Fibroblast of villous mesenchyme (primary cell): ENCODE data around the gene NME4. TPM values are rescaled to one million over a fixed set of nuclear protein-coding genes. Genes with fewer than 3 reads are reported as not detected.
"Not testable (repeated sequence)": the region's sequence is repeated elsewhere in the genome, so short reads cannot be mapped to it uniquely, and the experiment has no call there.

Source experiments
- DNase-seq: peaks from one replicate; pipeline ENCODE4 v3.0.0-alpha.2; 2010; ENCODE audit warnings: low read depth
- H3K4me3 ChIP-seq: 2 replicates; pipeline ENCODE4 v1.5.1; 2011; ENCODE audit warnings: low read depth, mild to moderate bottlenecking, low read length
- total RNA-seq: library from RNA; depleted of rRNA; stranded (reverse); fragments of >200 nt; gene quantifications from 2 replicates; pipeline ENCODE4 v1.2.3, GENCODE V29; 2012
- TF ChIP-seq, protein P1 (sequence below): IDR thresholded peaks from 2 replicates; pipeline ENCODE4 v1.5.1; 2012; ENCODE audit warnings: low read depth, mild to moderate bottlenecking, low read length; ENCODE audit not compliant: insufficient read depth

Gene NME4
- total RNA-seq: 126 TPM in 2 replicates

DNA sequence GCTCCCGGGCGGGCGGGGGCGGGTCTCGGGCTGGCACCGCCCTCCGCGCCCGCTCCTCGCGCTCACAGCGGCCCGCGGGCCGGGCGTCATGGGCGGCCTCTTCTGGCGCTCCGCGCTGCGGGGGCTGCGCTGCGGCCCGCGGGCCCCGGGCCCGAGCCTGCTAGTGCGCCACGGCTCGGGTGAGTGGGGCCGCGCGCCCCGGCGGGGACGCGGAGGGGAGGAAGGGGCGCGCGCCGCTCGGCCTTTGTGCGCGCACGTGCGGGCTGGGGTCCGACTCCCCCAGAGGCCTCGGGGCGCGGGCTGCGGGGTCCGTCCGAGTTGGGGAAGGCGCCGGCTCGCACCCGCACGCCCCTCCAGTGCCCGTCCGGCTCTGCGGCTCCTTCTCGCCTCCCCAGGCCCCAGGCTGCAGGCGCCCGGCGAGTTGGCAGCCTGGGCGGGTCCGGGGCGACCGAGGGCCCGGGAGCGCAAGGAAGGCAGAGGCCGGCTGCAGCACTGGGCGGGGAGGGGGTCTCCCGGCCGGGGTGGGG is at the start of gene NME4:
NME4 (plus strand) TSS at position 65 of the 527 bp plus-strand sequence; CDS start at position 89, 24 bp downstream.
- H3K4me3 ChIP-seq: peak within 1 kb of the TSS; percentile 65
- DNase-seq: no peak
- TF ChIP-seq, protein P1, sequence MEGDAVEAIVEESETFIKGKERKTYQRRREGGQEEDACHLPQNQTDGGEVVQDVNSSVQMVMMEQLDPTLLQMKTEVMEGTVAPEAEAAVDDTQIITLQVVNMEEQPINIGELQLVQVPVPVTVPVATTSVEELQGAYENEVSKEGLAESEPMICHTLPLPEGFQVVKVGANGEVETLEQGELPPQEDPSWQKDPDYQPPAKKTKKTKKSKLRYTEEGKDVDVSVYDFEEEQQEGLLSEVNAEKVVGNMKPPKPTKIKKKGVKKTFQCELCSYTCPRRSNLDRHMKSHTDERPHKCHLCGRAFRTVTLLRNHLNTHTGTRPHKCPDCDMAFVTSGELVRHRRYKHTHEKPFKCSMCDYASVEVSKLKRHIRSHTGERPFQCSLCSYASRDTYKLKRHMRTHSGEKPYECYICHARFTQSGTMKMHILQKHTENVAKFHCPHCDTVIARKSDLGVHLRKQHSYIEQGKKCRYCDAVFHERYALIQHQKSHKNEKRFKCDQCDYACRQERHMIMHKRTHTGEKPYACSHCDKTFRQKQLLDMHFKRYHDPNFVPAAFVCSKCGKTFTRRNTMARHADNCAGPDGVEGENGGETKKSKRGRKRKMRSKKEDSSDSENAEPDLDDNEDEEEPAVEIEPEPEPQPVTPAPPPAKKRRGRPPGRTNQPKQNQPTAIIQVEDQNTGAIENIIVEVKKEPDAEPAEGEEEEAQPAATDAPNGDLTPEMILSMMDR: no peak

DNA sequence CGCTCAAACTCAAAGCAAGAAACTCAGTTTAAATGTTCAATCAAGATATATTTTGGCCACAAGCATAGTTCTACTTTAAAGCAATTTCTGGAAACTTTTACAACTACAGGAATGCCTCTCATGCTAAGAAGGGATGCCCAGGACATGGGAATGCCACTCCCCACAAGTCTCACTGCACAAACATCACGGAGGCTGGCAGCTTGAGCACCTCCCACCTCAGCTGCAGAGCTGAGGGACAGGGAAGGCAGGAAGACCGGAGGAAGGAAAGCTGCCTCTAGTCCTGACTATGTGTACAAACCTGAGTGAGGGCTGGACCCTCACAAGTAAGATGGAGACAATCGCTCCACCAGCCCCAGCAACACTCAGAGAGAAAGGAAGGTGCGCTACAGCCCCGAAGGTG is 49.8 kb upstream of the NME4 start:
- no peak overlapping the region for H3K4me3 ChIP-seq
- TF ChIP-seq, protein P1: no peak
- DNase-seq: no peak

DNA sequence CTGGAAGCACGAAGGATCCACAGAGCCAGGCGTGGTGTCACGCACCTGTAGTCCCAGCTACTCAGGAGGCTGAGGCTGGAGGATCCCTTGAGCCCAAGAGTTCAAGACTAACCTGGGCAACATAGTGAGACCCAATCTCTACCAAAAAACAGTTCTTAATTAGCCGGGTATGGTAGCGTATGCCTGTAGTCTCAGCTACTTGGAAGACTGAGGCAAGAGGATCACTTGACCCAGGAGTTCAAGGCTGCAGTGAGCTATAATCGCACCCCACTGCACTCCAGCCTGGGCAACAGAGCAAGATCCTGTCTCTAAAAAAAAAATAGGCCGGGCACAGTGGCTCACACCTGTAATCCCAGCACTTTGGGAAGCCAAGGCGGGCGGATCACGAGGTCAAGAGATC is 48.5 kb upstream of the NME4 start:
- H3K4me3 ChIP-seq, DNase-seq: not testable (repeated sequence)

DNA sequence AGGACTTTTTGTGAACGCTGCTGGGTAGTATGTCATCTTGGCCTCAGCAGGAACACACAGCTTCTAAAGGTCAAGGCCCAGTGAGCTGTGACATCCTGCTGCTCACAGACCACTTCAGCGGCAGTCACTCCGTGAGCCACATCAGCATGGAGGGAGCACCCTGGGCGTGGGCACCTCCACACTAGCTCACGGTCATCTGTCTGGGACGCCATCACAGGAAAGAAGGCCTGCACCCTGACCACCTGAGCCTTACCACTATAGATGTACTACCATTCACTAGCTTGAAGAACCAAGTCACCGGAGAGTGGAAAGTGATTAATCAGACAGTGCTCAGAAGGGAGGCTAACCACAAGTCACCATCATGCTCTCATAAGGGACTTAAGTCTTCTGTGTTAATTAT is 47.8 kb upstream of the NME4 start:
- H3K4me3 ChIP-seq: no peak overlapping the region
- DNase-seq: no peak
- TF ChIP-seq, protein P1: no peak

DNA sequence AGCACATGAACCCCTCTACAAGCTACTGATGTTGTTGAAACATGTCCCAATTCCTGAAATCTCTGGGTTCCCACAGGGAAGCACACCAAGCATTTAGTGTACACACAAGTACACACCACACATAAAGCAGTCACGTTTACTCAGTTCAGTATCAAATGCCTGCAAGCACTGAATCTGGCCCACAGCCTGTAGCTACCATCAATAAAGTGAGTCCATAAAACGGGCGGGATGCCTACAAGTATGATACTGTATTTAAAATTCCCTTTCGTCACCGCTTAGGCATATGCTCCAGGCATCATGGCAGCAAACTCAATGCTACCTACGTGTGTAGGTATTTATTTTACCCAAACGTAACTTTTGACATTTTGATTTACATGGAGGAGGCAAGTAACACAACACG is 46.8 kb upstream of the NME4 start:
- no peak for DNase-seq
- TF ChIP-seq, protein P1: no peak

DNA sequence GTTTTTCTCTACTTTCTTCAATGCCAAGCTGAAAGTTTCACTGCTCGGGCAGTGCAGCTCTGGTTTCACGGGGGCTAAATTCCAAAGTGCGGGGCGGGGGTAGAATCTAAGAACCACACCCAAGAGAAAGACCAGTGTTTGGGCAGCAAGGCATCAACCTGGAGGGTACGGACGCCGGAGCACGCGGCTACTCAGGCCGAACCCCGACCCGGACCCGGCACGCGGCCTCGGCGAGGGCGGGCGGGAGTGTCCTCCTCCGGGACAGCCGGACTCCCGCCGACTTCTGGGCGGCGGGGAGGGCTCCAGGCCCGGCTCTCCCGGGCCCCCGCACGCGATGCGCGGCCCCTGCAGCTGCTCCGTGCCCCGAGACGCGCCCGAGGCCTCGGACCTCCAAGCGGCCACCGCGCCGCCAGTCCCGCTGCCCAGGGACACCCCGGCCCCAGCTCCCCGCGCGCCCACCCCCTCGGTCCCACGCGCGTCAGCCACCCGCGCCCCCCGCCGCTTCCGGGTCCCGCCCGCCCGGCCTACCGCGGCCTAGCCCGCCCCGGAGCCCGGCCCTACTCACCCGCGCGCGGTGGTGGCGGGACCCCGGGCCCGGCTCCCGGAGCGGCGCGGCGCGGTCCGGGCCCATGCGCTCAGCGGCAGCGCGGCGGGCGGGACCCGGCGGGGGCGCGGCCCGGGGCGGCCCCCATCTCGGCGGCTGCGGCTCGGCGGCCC is 45.0 kb upstream of the NME4 start:
- peak overlapping the region; percentile 73 for H3K4me3 ChIP-seq
- TF ChIP-seq, protein P1: no peak
- no peak for DNase-seq

More for the DNA sequence above, 46.8 kb upstream of the NME4 start:
- H3K4me3 ChIP-seq: no peak overlapping the region

DNA sequence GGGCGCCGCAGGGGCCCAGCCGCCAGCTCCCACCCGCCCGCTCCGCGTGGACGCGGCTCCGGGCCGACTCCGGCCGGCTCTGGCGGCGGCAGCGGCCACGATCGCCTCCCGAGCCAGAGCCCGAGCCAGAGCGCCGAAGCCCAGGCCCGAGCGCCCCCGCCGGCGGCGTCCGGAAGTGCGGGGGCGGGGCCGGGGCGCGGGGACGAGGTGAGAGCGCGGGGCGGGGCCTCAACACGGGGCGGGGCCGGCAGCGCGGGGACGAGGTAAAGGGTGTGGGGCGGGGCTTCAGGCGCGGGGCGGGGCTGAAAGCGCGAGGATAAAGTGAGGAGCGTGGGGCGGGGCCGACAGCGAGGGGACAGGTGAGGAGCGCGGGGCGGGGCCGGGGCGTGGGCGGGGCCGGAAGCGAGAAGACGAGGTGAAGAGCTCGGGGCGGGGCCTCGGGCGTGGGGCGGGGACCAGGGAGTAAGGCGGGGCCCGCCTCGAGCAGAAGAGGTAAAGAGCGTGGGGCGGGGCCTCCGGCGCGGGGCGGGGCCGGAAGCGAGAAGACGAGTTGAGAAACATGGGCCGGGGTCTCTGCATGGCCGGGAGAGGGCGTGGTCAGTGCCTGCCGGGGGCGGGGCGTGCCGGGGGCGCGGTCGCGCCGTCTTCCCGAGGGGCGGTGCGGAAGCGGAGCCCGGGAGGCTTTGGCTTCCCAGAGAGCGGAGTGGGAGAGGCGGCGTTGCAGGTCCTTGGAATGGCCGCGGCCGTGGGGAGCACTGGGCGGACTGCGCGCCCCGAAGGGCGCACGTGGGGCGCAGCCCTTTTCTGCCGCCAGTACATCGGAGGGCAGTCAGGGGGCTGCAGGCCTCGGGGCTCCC is 44.2 kb upstream of the NME4 start, which contains the start of gene AXIN1:
AXIN1 (minus strand) TSS at position 177 of the 857 bp plus-strand sequence. CDS start 5,698 bp downstream, outside the sequence.
- DNase-seq: peak; percentile 98
- H3K4me3 ChIP-seq: peak within 1 kb of the TSS; percentile 73
- TF ChIP-seq, protein P1: peak; percentile 37
